Eye (tissue), 1 donor: Measurements from ENCODE around the gene KRT27.
A peak's percentile ranks its signal among the peaks of the same experiment; 100 is the strongest.
"Not testable (repeated sequence)": the region's sequence is repeated elsewhere in the genome, so short reads cannot be mapped to it uniquely, and the experiment has no call there.

Source experiments
- DNase-seq: peaks from one replicate; pipeline ENCODE4 v3.0.0-alpha.2; 2015

Gene KRT27

DNA sequence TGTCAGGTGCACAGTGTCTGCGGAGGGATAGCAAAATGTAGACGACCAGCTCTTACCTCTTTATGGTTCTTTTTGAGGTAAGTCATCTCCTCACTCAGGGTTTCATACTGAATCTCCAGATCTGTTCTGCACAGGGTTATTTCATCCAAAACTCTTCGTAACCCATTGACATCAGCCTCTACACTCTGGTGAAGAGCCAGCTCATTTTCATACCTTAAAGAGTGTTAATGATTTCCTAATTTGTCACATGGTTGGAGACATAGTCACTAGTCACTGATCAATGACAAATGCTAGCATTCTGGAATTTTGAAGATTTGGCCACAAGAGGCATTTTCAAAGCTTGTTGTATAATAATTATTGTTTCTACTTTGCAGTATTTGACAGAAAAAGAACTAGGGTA is 28.5 kb downstream of the KRT27 start:
- DNase-seq: no peak

DNA sequence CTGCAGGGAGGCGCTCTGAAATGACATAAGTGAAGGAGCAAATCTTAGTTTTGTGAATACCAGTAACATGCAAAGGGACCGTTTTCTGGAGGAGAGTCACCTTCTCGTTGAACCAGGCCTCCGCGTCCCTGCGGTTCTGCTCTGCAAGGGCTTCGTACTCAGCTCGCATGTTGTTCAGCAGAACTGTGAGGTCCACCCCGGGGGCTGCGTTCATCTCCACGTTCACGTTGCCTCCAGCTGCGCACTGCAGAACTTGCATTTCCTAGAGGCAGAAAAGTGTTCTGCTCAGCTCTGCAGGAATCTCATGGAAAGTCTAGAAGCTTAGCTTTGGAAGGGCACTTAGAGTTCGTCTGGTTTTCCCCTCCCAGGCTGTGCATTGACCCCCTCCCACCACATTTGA is 31.3 kb downstream of the KRT27 start:
- DNase-seq: no peak

DNA sequence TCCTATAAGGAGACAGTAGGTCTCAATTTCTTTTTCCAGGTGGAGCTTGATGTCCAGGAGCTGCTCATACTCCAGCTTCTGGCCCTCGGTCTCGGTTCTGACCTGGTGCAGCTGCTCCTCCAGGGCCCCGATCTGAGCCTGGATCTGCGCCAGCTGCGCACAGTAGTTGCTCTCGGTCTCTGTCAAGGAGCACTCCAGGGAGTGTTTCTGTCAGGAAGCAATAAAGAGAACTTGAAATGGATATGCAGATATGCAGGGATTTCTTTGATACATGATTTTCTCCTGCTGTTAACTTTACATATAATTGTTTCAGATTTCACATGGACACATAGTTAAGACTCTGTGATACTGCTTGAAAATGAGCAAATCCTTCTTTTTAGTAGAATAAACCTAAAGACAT is 32.0 kb downstream of the KRT27 start:
- DNase-seq: no peak

DNA sequence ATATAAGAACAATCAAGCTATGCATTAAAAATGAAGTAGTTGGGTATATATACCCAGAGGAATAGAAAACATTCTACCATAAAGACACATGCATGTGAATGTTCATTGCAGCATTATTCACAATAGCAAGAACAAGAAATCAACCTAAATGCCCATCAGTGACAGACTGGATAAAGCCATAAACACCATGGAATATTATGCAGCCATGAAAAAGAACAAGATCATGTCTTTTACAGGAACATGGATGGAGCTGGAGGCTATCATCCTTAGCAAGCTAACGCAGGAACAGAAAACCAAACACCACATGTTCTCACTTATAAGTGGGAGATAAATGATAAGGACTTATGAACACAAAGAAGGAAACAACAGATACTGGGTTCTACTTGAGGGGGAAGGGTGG is 33.7 kb downstream of the KRT27 start:
- not testable (repeated sequence) for DNase-seq

DNA sequence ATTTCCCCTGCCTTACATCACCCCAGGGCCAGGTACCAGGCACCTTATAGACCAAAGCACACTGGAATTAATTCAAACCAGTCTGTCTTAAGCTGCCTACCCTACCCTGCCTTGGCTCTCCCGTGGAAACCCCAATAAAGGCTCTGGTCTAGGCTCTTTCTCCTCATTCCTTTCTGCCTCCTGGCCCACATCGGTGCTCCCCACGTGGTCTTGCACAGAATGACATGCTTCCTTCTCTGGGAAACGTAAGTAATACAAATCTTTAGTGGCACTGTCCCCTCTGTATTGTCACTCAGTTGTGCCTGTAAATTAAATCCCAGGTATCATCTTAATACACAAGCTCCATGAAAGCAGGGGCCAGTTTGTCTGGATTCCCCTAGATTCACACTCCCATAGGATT is 43.8 kb downstream of the KRT27 start:
- no peak for DNase-seq

DNA sequence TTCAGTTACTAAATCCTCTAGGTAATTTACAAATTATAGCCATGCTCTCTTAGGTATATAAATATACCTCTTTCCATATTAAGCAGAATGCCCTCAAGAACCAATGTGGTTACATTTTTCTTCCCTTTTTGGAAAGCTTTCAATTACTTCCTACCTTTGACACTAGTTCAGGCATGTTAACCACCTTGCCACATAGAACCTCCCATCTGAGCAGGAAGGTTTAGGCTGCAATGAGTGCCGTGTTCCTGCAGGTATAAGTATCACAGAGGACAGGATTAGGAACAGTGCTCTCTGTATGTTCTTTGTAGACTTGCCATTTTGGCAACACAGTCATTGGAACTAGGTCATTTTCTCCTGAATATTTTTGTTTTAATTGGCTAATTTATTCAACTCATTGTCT is 47.3 kb downstream of the KRT27 start:
- DNase-seq: no peak

DNA sequence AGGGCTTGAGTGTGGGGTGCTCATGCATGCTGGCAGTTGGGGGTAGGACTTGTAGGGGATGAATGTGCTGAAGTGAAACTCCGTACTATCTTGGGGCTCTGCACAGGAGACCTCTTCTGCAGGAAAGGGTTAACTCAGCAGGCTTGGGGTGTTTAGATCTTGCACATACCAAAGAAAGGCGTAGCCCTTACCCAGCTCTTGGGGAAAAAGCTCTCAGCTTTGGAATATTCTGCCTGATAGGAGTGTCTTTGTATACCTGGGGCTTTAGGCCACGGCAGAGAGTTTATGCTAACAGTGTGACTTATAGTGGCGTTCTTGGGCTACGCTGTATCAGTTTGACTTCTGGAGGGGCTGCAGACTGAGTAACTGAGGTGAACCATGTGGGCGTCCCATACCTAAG is 48.3 kb downstream of the KRT27 start:
- no peak for DNase-seq

DNA sequence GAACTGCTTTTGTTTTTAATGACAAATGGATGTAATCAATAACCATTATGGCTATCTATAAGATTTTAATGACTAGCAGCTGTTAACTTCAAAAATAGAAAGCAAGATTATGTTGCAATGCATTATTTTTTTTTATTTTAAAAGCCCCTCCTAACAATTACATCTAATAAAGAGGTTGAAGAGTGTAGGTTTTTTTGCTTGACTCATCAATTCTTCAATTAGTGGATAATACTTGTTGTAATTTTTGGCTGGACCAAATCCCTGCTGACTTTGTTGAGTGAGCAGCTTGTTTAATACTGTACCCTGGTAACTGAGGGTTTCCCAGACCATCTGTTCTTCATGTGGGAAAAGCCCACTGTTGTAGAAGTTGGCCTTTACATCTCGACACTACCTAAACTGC is 51.4 kb downstream of the KRT27 start:
- peak; percentile 17 for DNase-seq

DNA sequence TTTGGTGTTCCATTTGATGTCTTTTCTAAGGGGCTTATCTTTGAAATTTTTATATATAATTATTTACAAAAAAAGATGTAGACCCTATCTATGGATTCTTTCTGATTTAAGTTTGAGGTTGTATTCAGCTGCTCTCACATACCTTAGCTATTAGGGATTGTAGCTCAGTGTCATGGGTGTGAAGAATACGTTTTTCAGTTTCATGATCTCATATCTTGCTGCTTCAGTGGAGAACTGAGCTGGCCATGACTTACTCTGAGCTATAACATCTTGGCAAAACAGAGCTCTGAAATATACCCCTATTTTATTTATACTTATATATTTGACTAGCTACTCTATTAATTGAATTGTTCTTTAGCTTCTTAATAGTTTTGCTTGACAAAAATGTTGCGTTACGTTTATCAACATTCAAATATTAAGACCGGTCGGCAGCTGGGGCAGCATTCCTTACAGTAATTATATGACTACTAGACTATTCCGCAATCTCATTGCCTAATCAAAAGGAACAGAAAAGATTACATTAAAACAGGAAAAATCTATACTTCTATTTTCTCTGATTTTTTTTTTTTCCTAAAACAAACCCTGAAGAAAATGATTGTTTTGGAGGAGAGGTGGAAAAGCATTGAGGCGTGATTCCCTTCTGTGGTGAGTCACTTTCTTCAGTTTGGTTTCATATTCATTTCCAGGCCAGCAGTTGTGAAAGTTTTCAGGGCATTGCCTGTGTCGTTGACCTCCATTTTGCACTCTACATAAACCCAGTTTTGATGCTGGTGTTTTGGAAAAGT is 54.7 kb downstream of the KRT27 start:
- no peak for DNase-seq

DNA sequence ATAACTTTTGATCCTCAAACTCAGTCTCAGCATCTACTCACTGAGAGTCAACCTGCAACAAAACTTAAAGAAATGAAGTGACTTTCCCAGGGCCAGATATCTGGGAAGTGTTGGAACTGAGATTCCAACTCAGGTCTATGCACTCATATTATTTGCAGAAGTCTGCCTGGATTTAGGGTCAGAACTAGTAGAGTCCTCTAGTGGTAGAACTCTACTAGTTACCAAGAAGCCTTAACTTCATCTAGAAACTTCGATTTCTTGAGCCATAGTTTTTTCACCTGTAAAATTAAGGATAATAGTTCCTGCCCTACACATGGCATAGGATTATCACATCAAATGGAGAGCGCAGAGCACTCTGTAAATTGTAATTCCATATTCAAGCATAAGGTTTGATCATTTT is 55.4 kb downstream of the KRT27 start:
- DNase-seq: no peak
